Activated CD4-positive, alpha-beta T cell treated with anti-CD3 and anti-CD28 coated beads for 36 hours (primary cell): ENCODE data around the gene ZNF586. TPM values are rescaled to one million over a fixed set of nuclear protein-coding genes. Genes with fewer than 3 reads are reported as not detected.
"Not testable (repeated sequence)": the region's sequence is repeated elsewhere in the genome, so short reads cannot be mapped to it uniquely, and the experiment has no call there.

Experiments
- ATAC-seq: fragments of 200-7000 bp; cut with Tn5 transposase; one replicate; pipeline ENCODE4 v1.10.0; 2021; ENCODE audit warnings: mild to moderate bottlenecking, moderate library complexity
- CTCF ChIA-PET: fragments of 350-600 bp; sonication (Branson Sonifier 250); formaldehyde crosslinking; loops from one replicate; lab custom pipeline; 2021; ENCODE audit warnings: antibody characterized with exemption; lab: Charles Lee
- POLR2A ChIA-PET: fragments of 350-600 bp; sonication (Branson Sonifier 250); formaldehyde crosslinking; loops from one replicate; lab custom pipeline; 2021; ENCODE audit warnings: antibody characterized with exemption, inconsistent platforms; lab: Charles Lee
- DNase-seq: peaks from one replicate; pipeline ENCODE4 v3.0.0-alpha.2; 2020
- H3K27ac Mint-ChIP-seq: one replicate; pipeline ENCODE4 v1.8.0; 2021; ENCODE audit warnings: mixed read lengths
- H3K27me3 Mint-ChIP-seq: one replicate; pipeline ENCODE4 v1.8.0; 2021; ENCODE audit warnings: mixed read lengths
- H3K36me3 Mint-ChIP-seq: one replicate; pipeline ENCODE4 v1.8.0; 2021; ENCODE audit warnings: low read depth, mixed read lengths
- H3K4me1 Mint-ChIP-seq: one replicate; pipeline ENCODE4 v1.8.0; 2021; ENCODE audit warnings: mixed read lengths
- H3K4me3 Mint-ChIP-seq: one replicate; pipeline ENCODE4 v1.8.0; 2021; ENCODE audit warnings: mild to moderate bottlenecking, moderate library complexity, mixed read lengths
- H3K9me3 Mint-ChIP-seq: one replicate; pipeline ENCODE4 v1.8.0; 2021; ENCODE audit warnings: low read depth, mixed read lengths
- intact Hi-C, 2 experiments: fragments of 100-400 bp; cut with DNase I in 1 of 2; cut with micrococcal nuclease in 1 of 2; formaldehyde crosslinking; loops; one replicate each; pipeline versions ENCODE4 v1.14.2 to v1.15.1; 2022 to 2024; cut with DNase I, micrococcal nuclease
- total RNA-seq, 2 experiments: library from RNA; stranded (reverse); gene quantifications; one replicate each; pipeline ENCODE4 v1.2.3, GENCODE V29; 2021

ZNF586 gene
- total RNA-seq, 2 experiments from 2014 or later: 20.3 to 20.5 TPM

DNA sequence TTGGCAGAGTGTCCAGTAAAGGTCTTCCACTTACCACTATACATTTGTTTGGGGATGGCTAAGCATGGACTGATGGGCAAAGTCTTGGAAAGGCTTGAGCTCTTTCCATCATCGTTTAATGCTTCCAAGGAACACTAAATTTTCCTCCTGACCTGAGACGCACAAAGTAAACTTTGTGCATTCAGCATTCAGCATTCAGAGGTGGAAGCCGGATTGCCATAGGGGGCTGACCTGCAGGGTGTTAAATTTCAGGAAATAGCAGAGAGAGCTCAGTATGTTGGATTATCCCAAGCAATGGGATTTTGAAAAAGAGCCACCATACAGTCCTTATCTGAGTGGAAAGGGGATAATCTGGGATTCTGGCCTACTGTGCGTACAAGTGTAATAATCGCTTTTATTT, 31.2 kb downstream of the ZNF586 start:
- CTCF ChIA-PET: interaction anchor here (0.8 to 1.2 kb wide), 2 partner anchors 19 to 419 kb away, joined by 3 read pairs; no protein-coding TSS in a partner anchor
- POLR2A ChIA-PET: interaction anchor here (1.0 kb wide), 1 partner anchor 48 kb away, joined by 3 read pairs; the partner anchor contains the start of gene ZNF587
- Mint-ChIP-seq H3K27me3 (no peaks in the 10 kb centered on the region), H3K4me1 (peaks cover 20% of the 10 kb centered on the region), H3K27ac (no peak overlapping the region), H3K36me3 (peaks cover 38% of the 10 kb centered on the region), H3K9me3 (peaks cover 2% of the 10 kb centered on the region), H3K4me3 (no peak overlapping the region)
- ATAC-seq (no peak), DNase-seq (no peak)
- intact Hi-C loops: no loop called here

DNA sequence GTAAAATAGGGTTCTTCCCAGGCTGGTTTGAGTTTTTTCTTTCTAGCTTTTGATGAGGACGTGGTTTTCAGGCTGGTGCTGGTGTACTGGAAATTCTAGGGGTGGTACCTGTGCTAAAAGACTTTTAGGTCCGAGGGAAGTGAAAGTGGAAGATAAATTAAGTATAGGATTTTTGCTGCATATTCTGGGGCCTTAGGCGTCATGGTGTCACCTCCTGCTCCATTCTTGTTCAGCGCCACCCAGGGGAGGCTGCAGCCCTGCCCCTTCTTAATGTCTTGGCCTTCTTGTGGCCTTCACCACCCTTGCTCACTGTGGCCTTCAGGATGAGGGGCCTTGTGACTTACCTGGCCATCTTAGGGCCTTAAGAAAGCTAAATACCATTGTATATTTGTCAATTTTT, 32.8 kb downstream of the ZNF586 start:
- DNase-seq (no peak), ATAC-seq (no peak)
- ChIA-PET POLR2A (no interaction called here), CTCF (no interaction called here)
- Mint-ChIP-seq H3K4me3 (no peak overlapping the region), H3K4me1 (peaks cover 20% of the 10 kb centered on the region), H3K36me3 (peaks cover 34% of the 10 kb centered on the region), H3K27ac (no peak overlapping the region), H3K27me3 (no peaks in the 10 kb centered on the region), H3K9me3 (peaks cover 2% of the 10 kb centered on the region)
- intact Hi-C loops: no loop called here

DNA sequence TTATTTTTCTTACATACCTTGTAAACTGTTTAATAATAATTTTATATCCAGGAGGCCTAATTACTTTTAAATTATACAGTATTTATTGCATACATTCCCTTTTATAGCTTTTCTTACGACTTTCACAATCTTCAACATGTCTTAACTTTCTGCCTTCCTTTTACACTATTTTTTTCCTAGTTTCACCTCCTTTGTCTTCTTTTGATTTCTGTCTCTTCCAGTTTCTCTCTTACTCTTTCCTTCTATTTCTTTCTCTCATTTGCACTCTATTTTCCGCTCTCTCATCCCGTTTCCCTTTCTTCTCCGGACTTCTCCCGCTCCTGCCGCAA, 33.8 kb downstream of the ZNF586 start:
- peaks cover 41% of the 10 kb centered on the region for H3K36me3 Mint-ChIP-seq

DNA sequence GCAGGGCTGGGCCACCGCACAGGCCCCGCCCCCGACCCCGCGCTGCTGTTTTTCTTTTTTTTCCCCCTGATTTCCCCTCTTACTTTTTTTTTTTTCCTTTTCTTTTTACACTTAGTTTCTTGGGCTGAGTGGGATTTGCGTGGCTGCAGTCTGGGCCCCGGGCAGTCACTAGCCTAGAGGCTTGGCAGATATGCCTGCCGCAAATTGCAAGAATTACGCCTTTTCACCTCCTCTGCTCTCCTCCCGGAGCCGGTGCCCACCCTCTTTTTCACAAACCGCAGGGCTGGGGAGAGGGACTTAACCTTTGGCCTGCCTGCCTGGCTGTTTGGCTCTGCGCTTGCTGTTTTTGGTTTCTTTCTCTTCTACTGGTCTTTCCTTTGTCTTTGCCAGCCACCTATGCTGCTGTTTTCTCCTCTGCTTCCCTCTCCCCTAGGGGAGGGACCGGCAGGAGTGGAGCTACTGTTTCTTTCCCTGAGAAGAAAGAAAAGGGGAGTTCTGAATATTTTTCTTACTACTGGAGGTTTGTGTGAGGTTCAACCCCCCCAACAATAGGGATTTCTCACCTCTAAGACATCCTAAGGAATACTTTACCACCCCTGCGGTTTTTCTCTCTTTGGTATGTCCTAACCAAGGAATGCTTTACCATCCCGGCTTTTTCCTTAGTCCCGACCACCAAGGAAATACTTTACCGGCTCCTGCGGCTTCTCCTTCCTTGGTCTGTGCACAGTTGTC, 34.3 kb downstream of the ZNF586 start:
- Mint-ChIP-seq H3K4me1 (peaks cover 23% of the 10 kb centered on the region), H3K4me3 (peak overlapping the region; percentile 66), H3K9me3 (peaks cover 2% of the 10 kb centered on the region), H3K27me3 (no peaks in the 10 kb centered on the region), H3K27ac (peak overlapping the region; percentile 42), H3K36me3 (peaks cover 45% of the 10 kb centered on the region)
- POLR2A ChIA-PET: no interaction called here
- CTCF ChIA-PET: no interaction called here
- peak; percentile 35 for DNase-seq
- ATAC-seq: peak; percentile 19
- intact Hi-C loops: no loop called here

More for the DNA sequence above, 33.8 kb downstream of the ZNF586 start:
- H3K27ac Mint-ChIP-seq: peak overlapping the region; percentile 42
- no peak for ATAC-seq
- ChIA-PET POLR2A (no interaction called here), CTCF (no interaction called here)
- H3K4me1 Mint-ChIP-seq: peaks cover 20% of the 10 kb centered on the region
- H3K27me3 Mint-ChIP-seq: no peaks in the 10 kb centered on the region
- DNase-seq: no peak
- H3K9me3 Mint-ChIP-seq: peaks cover 2% of the 10 kb centered on the region
- peak overlapping the region; percentile 66 for H3K4me3 Mint-ChIP-seq
- intact Hi-C loops: no loop called here

DNA sequence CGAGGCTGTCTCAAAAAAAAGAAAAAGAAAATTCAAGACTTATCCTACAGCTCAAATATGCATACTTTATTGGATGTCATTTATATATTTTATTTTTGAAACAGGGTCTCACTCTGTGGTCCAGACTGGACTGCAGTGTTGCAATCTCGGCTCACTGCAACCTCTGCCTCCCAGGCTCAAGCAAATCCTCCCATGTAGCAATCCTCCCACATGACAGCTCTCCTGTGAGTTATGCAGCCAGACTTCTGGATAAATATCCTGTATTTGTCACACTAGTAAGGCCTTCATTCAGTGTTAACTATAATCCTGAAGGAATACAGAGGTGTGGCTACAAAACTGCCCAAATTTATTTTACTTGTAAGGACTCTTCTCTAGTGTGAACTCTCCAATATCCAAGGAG, 38.1 kb downstream of the ZNF586 start:
- no peak overlapping the region for H3K4me3 Mint-ChIP-seq

DNA sequence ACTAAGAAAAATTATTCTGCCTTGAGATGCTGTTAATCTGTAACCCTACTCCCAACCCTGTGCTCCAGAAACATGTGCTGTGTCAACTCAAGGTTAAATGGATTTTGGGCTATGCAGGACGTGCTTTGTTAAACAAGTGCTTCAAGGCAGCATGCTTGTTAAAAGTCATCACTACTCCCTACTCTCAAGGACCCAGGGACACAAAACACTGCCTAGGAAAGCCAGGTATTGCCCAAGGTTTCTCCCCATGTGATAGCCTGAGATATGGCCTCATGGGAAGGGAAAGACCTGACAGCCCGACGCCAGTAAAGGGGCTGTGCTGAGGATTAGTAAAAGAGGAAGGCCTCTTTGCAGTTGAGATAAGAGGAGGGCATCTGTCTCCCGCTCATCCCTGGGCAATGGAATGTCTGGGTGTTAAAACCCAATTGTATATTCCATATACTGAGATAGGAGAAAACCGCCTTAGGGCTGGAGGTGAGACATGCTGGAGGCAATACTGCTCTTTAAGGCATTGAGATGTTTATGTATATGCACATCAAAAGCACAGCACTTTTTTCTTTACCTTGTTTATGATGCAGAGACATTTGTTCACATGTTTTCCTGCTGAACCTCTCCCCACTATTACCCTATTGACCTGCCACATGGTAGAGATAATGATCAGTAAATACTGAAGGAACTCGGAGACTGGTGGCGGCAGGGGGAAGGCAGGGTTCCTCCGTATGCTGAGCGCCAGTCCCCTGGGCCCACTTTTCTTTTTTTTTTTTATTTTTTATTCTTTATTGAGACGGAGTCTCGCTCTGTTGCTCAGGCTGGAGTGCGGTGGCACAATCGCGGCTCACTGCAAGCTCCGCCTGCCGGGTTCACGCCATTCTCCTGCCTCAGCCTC, 41.2 kb downstream of the ZNF586 start:
- not testable (repeated sequence) for ATAC-seq

More for the DNA sequence above, 38.1 kb downstream of the ZNF586 start:
- CTCF ChIA-PET: no interaction called here
- ATAC-seq (no peak), DNase-seq (no peak)
- Mint-ChIP-seq H3K4me1 (peaks cover 28% of the 10 kb centered on the region), H3K36me3 (peaks cover 54% of the 10 kb centered on the region), H3K9me3 (no peaks in the 10 kb centered on the region), H3K27me3 (no peaks in the 10 kb centered on the region), H3K27ac (no peak overlapping the region)
- POLR2A ChIA-PET: no interaction called here
- intact Hi-C loops: no loop called here

DNA sequence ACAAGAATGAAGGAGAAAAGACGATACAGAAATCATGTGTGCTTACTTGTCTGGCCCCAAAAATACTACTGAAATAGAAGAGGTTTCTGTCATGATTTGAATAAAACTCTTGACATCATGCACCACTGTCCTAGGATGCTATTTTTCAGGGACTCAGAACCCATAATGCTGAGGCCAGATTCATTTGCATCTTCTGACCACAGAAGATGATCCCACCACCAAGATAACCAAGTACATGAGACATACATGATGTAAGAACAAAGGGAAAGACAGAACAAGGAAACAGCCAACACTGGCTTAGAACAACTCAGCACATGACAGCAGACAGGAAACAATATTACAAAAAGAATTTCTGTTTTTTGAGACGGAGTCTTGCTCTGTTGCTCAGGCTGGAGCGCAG, 42.8 kb downstream of the ZNF586 start:
- peak; percentile 7 for ATAC-seq
- Mint-ChIP-seq H3K9me3 (no peaks in the 10 kb centered on the region), H3K4me1 (peaks cover 41% of the 10 kb centered on the region), H3K4me3 (no peak overlapping the region), H3K36me3 (peaks cover 45% of the 10 kb centered on the region), H3K27ac (peak overlapping the region; percentile 68), H3K27me3 (no peaks in the 10 kb centered on the region)
- ChIA-PET POLR2A (no interaction called here), CTCF (no interaction called here)
- intact Hi-C loops: loop anchor here (5.0 to 10.0 kb wide), 2 partner anchors 65 to 1497 kb away; partner anchors contain the start of genes ZNF776 (in 1 of the 2) and ZSCAN5A (in 1 of the 2)
- no peak for DNase-seq

More for the DNA sequence above, 41.2 kb downstream of the ZNF586 start:
- H3K4me3 Mint-ChIP-seq, CTCF ChIA-PET, H3K9me3 Mint-ChIP-seq, DNase-seq, POLR2A ChIA-PET, H3K27me3 Mint-ChIP-seq: not testable (repeated sequence)
- intact Hi-C loops: loop anchor here (5.0 to 10.0 kb wide), 2 partner anchors 63 to 1496 kb away; partner anchors contain the start of genes ZNF776 (in 1 of the 2) and ZSCAN5A (in 1 of the 2)
- peaks cover 52% of the 10 kb centered on the region for H3K36me3 Mint-ChIP-seq
- peaks cover 35% of the 10 kb centered on the region for H3K4me1 Mint-ChIP-seq
- peak overlapping the region; percentile 10 for H3K27ac Mint-ChIP-seq

DNA sequence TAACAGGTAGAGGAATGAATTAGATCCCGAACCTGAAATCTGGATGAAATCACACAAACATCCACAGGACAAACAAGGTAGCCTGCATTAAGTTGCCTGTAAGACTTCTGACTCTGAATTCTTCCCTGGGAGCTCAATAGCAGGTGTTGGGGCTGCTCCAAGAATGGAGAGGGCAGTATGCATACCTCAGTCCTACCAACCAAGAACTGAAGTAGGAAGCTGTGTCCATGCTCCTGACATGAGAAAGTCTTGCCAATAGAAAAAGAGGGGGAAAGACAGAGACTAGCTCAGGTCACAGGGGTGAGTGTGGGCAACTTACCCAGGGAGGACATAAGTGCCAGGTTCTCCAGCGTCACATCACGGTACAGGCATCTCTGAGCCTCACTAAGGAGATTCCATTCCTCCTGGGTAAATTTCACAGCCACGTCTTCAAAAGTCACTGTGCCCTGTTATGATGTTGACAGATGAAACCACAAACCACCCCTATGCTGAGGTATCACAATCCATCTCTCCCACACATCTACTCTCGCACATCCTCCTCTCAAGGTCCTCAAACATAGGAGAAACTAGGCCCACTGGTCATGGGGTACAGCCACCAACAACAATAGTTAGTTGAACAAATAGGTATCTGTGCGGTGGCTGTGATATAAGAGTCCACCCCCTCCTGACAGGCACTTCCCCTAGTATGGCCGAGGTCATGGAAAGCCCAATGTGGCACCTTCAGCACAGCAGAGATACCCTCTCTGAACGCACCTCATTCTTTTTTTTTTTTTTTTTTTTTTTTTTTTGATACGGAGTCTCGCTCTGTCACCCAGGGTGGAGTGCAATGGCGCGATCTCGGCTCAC, 43.7 kb downstream of the ZNF586 start:
- POLR2A ChIA-PET, H3K9me3 Mint-ChIP-seq, H3K27me3 Mint-ChIP-seq, CTCF ChIA-PET: not testable (repeated sequence)
- peak overlapping the region; percentile 67 for H3K27ac Mint-ChIP-seq
- H3K36me3 Mint-ChIP-seq: peaks cover 38% of the 10 kb centered on the region
- peak overlapping the region; percentile 89 for H3K4me3 Mint-ChIP-seq
- peaks cover 41% of the 10 kb centered on the region for H3K4me1 Mint-ChIP-seq
- intact Hi-C loops: loop anchor here (5.0 to 10.0 kb wide), 2 partner anchors 66 to 1498 kb away; partner anchors contain the start of genes ZNF776 (in 1 of the 2) and ZSCAN5A (in 1 of the 2)
- DNase-seq (peak; percentile 26), ATAC-seq (peak; percentile 10)

DNA sequence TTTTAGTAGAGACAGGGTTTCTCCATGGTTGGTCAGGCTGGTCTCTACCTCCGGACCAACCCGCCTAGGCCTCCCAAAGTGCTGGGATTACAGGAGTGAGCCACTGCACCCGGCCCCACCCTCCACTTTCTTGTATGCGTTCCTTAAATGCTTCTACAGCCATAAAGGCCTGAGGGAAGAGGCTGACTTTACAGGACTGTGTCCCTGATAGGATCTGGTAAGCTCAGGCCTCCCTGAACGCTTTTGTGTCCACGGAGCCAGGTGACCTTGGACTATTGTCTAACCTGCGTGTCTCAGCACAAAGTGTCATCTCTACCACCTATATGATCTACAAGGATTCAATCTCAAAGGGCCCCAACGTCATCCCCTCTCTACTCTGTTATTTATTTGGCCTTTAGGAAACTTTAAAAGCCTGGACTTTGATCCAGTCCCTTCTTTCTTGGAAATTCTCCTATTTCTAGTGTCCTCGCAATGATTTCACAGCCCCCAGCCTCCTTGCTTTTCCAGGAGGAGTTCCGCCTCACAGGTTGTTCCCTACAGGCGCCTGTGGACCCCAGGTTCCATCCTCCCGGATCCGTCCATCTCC, 44.5 kb downstream of the ZNF586 start:
- intact Hi-C loops: loop anchor here (1.0 to 10.0 kb wide), 9 partner anchors 25 to 1499 kb away; partner anchors contain the start of genes ZNF586 (in 2 of the 2), ZNF587 (in 2 of the 2), ZNF776 (in 2 of the 2) and ZNF417 (in 1 of the 2)
- no peaks in the 10 kb centered on the region for H3K9me3 Mint-ChIP-seq
- DNase-seq (no peak), ATAC-seq (no peak)
- ChIA-PET CTCF (no interaction called here), POLR2A (no interaction called here)
- H3K36me3 Mint-ChIP-seq: peaks cover 32% of the 10 kb centered on the region
- peaks cover 44% of the 10 kb centered on the region for H3K4me1 Mint-ChIP-seq
- H3K27ac Mint-ChIP-seq: peak overlapping the region; percentile 75
- H3K4me3 Mint-ChIP-seq: peak overlapping the region; percentile 89
- H3K27me3 Mint-ChIP-seq: no peaks in the 10 kb centered on the region

DNA sequence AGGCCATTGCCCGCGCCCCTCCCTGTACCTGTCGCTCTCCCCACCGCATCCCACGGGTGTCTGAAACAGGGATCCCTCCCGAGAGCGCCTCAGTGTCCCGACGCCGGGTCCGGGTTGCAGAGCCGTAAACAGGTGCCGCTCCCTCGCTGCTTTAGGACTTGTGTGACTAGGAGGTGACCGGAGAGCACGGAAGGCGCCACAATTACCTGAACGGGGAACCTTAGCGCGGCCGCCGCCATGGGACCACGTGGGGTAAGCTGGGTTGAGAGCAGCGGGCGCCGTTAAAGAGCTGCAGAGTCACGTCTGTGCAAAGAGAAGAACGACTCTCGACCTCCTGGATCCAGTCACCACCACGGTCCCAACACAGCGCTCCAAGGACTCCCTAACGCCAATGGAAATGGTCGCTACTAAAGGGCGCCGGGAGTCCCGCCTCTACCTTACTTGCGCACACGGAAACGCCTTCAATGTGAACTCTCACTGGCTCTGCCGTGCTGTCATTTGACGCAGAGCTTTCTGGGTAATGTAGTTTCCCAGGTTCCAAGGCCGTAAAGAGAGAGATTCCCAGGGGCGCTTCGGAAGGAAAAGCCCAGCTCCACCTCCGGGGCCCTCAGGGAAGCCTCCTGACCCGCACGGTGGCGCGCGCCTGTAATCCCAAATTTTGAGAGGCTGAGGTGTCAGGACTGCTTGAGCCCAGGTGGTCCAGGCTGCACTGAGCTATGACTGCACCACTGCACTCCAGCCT, 45.2 kb downstream of the ZNF586 start, which contains the start of gene ZNF552:
Gene ZNF552 (minus strand): TSS at position 409 of the 742 bp plus-strand sequence. CDS start 170 bp downstream, at position 239.
- ChIA-PET POLR2A (interaction anchor here (0.6 kb wide), 1 partner anchor 40 kb away, joined by 3 read pairs; no protein-coding TSS in a partner anchor), CTCF (interaction anchor here (0.5 kb wide), 1 partner anchor 77 kb away, joined by 3 read pairs; no protein-coding TSS in a partner anchor)
- Mint-ChIP-seq H3K27me3 (no peaks in the 10 kb centered on the region), H3K27ac (peak within 1 kb of the TSS; percentile 75), H3K4me3 (peak within 1 kb of the TSS; percentile 89), H3K4me1 (peaks cover 42% of the 10 kb centered on the region), H3K36me3 (peaks cover 27% of the 10 kb centered on the region), H3K9me3 (no peaks in the 10 kb centered on the region)
- intact Hi-C loops: loop anchor here (1.0 to 10.0 kb wide), 9 partner anchors 25 to 1500 kb away; partner anchors contain the start of genes ZNF586 (in 2 of the 2), ZNF587 (in 2 of the 2), ZNF776 (in 2 of the 2) and ZNF417 (in 1 of the 2)
- peak; percentile 82 for ATAC-seq
- DNase-seq: peak; percentile 84
